Measurements from ENCODE around the gene DLX4.

The DLX4 gene

DNA sequence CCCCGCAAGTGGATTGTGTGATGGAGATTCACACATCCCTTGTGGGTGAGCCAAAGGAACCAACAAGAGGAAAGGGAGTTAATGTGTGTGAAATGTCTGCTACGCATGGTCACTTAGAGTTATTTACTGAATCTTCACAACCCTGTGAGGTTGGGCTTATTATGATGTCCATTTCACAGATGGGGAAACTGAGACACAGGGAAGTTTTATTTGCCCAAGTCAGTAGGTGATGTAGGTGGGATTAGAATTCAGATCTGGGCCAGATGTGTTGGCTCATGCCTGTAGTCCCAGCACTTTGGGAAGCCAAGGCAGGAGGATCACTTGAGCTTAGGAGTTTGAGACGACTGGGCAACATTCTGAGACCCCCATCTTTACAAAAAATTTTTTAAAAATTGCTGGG, 11.6 kb upstream of the DLX4 start:
- DNase-seq, result no peak
- TF ChIP-seq POLR2A (IDR thresholded peaks at IDR 0.05; ENCODE audit: low read length) (no peak), GATA1 (IDR thresholded peaks at IDR 0.05; ENCODE audit: low read depth, low read length) (no peak)

DNA sequence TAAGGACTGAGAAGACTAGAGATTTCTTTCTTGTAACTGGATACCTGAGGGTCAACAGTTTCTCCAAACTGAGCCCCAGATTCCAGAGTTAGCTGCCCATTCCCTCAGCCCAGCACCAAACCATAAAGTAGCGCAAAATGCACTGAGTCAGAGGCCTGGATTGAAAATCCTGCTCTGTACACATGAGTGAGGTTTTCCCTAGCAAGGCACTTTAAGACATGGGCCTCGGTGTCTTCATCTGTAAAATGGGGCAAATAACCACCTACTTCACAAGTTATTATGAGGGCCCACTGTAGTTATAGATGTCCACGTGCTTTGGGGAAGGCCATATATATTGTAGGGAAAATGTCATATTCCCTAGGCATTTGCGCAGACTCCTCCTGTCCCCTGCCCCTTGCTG, 10.3 kb upstream of the DLX4 start:
- DNase-seq, result no peak
- no peak for TF ChIP-seq POLR2A (IDR thresholded peaks at IDR 0.05; ENCODE audit: low read length)
- no peak for TF ChIP-seq GATA1 (IDR thresholded peaks at IDR 0.05; ENCODE audit: low read depth, low read length)

DNA sequence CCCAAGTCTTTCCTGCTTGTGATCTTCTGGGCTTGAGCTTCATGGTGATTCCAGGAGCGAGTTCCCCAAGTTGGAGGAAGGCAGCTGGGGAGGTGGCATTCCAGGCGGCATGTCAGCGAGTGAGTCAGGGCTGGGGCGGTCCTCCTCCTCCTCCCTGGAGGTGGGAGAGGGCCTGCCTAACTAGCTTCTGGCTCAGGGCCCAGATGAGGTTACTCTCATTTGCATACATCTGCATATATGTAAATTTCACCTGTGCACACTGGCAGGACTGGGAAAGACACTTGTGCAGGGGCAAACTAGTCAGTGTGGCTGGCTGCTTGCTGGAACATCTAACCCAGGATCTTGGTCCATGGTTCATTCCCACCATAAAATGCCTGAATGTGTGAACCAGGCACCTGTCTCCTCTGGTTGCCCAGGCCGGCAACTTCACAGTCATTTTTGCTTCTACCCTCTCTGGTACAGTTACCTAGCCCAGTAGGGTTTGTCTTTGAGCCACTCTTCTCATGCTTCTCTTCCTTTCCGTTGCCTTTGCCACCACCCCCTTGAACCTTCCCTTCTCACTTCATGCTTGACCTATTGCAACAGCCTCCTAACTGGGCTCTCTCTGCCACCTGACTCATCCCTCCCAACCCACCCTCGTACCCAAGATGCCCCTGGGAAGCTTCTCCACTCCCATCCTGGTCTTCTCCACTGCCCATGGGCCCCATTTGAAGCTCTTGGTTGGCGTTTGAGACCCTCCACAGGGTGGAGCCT, 9.6 kb upstream of the DLX4 start:
- no peak for DNase-seq
- TF ChIP-seq GATA1 (IDR thresholded peaks at IDR 0.05; ENCODE audit: low read depth, low read length), result no peak
- TF ChIP-seq POLR2A (IDR thresholded peaks at IDR 0.05; ENCODE audit: low read length), result no peak

DNA sequence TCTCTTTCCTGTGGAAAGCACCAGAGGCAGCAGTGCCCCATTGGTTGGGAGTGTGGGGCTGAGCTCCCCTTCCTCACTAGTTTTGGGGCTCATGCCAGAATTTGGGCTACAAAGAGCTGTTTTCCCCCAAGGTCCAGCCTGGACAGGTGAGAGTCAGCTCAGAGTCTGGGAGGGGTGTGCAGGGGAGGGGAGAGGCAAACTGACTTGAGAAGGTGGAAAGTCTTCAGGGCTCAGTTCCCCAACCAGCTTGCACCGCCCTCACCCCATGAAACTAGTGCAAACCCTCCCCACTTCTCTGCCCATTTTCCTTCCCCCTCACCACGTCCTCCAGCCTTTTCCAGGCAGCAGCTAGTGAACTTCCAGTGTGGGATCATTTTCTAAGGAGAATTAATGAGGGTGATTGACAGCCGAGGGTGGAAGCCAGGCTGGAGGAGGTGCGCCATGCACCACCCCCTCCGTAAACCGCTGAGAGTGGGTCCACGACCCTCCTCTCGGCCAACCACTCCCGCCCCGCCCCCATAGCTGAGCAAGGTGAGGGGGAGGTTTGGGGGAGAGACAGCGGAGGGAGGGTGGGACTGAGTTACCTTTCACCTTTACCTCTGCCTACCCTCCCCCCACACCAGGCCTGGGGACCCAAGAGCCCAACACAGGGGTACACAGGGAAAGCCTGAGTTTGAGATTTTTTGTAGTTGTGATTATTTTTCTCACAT, 6.2 kb upstream of the DLX4 start:
- no peak for DNase-seq
- TF ChIP-seq POLR2A (IDR thresholded peaks at IDR 0.05; ENCODE audit: low read length) (no peak), GATA1 (IDR thresholded peaks at IDR 0.05; ENCODE audit: low read depth, low read length) (no peak)

DNA sequence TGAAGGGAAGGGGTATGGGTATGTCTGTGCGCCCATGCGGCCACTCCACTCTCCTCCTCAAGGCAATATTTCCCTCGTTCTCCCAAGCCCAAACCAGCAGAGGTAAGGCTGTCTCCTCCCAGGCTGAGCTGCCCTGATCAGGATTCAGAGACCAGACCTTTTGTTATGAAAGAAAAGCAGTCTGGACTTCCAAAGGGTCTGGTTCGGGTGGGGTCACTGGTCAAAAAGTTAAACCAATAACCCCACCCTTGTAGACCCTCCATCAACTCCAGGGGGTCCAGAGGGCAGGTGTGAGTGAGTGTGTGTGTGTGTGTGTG, 5.7 kb upstream of the DLX4 start:
- DNase-seq, result no peak

DNA sequence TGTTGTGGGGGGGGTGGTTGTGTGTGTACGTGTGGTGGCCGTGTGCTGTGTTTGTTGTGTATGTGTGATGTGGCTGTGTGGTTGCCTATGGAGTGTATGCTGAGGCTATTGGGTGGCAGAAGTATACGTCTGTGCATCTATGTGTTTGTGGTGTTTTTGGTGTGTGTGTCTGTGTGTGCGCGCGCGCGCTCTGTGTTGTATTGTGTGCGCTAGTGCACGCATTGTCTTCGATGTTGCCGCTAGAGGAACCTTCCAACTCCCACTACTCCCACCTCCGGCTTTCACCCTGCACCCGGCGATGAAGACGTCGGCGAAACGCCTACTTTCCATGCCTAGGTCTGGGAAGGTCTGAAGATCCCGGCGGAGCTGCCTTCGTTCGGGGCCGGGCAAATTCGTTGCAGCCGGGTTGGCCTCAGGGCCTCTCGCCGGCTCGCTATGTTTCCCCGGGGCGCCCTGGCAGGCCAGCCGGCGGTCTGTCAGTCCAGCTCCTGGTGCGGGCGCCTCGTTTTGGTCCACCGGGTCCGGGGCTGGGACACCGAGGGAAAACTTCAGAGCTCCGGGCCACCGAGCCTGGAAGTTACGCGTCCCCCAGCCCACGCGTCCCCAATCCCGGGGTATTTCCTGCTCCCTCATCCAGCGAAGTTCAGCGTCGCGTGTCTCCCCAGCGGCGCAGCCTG, 5.2 kb upstream of the DLX4 start:
- no peak for TF ChIP-seq POLR2A (IDR thresholded peaks at IDR 0.05; ENCODE audit: low read length)
- no peak for TF ChIP-seq GATA1 (IDR thresholded peaks at IDR 0.05; ENCODE audit: low read depth, low read length)
- DNase-seq, result no peak

More for the DNA sequence above, 5.7 kb upstream of the DLX4 start:
- TF ChIP-seq POLR2A (IDR thresholded peaks at IDR 0.05; ENCODE audit: low read length), result no peak
- no peak for TF ChIP-seq GATA1 (IDR thresholded peaks at IDR 0.05; ENCODE audit: low read depth, low read length)

DNA sequence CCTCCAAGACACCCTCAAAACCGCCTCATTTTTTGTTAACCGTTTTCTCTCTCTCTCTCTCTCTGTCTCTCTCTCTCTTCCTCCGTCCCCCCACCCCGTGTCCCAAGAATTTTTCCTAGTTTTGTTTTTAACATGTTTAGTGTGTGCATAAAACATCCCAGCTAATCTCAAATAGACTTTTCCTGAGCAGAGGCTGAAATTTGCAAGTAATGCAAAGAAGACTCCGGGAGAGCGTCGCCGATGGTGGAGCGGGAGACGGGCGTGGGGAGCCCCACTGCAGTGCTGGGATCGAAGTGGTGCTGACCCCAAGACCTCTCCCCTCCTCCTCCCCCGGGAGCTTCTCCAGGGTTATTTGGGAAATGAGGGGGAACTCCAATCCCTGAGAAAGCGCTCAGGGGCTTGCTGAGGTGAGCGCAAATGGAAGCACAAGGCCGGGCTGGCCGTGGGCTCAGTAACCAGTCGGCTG, 4.7 kb upstream of the DLX4 start:
- DNase-seq, result no peak
- TF ChIP-seq GATA1 (IDR thresholded peaks at IDR 0.05; ENCODE audit: low read depth, low read length), result no peak
- no peak for TF ChIP-seq POLR2A (IDR thresholded peaks at IDR 0.05; ENCODE audit: low read length)

DNA sequence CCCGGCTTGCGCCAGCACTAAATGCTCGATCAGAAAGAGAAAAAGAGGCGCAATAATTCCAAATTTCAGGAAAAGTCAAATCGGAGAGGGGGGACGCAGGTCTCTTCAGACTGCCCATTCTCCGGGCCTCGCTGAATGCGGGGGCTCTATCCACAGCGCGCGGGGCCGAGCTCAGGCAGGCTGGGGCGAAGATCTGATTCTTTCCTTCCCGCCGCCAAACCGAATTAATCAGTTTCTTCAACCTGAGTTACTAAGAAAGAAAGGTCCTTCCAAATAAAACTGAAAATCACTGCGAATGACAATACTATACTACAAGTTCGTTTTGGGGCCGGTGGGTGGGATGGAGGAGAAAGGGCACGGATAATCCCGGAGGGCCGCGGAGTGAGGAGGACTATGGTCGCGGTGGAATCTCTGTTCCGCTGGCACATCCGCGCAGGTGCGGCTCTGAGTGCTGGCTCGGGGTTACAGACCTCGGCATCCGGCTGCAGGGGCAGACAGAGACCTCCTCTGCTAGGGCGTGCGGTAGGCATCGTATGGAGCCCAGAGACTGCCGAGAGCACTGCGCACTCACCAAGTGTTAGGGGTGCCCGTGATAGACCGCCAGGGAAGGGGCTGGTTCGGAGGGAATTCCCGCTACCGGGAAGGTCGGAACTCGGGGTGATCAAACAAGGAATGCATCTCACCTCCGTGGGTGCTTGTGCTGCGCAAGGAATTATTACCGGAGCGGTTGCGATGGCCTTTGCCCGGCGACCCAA, 4.0 kb upstream of the DLX4 start:
- TF ChIP-seq POLR2A (IDR thresholded peaks at IDR 0.05; ENCODE audit: low read length), result no peak
- no peak for TF ChIP-seq GATA1 (IDR thresholded peaks at IDR 0.05; ENCODE audit: low read depth, low read length)
- no peak for DNase-seq

DNA sequence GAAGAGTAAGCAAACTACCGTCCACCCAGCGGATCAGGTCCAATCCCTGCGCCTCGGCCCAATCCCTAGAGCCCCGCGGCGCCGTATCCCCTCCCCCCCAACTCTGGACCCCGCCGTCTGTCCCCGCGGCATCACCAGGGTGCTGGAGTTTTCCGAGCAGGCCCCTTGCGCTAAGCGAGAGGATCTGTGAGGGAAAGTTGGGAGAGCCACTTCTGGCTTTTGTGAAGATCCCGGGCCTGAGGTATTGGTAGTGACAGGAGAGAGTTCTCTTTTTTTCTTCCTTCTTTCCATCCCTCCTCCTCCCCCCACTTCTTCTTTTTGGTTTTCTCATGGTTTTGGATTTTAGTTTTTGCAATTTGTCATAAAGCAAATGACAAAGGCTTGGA, 3.5 kb upstream of the DLX4 start:
- TF ChIP-seq POLR2A (IDR thresholded peaks at IDR 0.05; ENCODE audit: low read length), result no peak
- TF ChIP-seq GATA1 (IDR thresholded peaks at IDR 0.05; ENCODE audit: low read depth, low read length), result no peak
- DNase-seq, result no peak

DNA sequence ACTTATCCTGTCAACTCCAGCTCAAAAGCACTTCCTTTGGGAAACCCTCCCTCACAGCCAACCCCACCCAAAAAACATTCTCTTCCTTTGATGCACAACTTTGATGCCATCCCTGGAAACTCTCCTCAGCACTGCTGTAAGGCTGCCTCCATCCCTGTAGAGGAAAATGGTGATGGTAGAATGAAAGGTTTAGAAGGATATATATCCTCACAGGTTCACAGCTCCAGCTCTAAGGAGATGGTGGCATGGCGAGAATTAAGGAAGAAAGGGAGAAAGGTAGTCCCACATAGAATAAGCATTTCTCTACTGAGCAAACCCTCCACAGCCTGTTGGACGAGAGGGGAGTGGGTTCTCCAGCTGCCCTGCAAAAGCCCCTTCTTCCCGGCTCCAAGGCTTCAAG, 2.2 kb upstream of the DLX4 start:
- DNase-seq, result no peak
- TF ChIP-seq GATA1 (IDR thresholded peaks at IDR 0.05; ENCODE audit: low read depth, low read length), result no peak
- no peak for TF ChIP-seq POLR2A (IDR thresholded peaks at IDR 0.05; ENCODE audit: low read length)

DNA sequence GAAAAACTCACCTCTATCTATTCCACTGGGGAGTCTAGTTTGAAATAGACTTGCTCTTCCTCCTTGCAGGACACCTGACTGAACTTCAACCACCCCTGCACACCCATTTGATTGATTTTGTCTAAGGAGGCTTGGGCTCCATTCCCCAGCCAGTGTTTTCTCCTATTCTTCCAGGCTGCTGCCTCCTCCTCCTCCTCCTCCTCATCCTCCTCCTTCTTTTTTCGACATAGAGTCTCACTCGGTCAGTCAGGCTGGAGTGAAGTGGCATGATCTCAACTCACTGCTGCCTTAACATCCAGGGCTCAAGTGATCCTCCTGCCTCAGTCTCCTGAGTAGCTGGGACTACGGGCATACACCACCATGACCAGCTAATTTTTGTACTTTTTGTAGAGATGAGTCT, 1.8 kb upstream of the DLX4 start:
- TF ChIP-seq POLR2A (IDR thresholded peaks at IDR 0.05; ENCODE audit: low read length) (no peak), GATA1 (IDR thresholded peaks at IDR 0.05; ENCODE audit: low read depth, low read length) (no peak)
- DNase-seq, result no peak

DNA sequence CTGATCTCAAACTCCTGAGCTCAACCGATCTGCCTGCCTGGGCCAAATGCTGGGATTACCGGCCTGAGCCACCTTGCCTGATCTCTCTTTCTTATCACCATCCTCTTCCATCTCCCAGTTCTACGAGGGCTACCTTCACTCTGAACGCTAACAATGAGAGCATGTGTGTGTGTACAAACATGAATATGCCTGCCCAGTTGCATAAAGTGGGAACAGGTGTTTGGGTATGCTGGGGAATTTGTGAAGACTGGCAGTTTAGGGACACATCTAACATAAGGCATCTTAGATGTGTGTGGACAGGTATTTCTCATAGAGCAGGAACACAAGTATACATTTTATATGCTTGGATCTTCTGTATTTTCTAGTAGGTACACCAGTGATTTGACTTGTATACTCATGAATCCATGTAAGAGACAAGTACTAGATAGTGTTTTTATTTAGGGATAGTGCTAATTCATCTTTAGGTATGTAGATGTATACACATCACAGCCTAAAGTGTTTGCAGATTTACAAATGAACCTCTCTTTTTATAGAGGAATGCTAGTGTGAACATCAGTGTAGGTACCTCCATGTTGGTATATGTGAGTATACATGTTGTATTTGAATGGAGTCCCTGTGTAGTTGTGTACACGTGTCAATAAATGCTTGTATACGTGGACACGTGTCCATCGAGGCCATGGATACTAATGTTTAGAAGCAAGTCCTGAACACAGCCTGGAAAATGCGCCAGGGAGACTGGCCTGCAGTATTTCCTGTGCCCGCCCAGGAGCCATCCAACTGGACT, 1.2 kb upstream of the DLX4 start:
- no peak for TF ChIP-seq GATA1 (IDR thresholded peaks at IDR 0.05; ENCODE audit: low read depth, low read length)
- no peak for TF ChIP-seq POLR2A (IDR thresholded peaks at IDR 0.05; ENCODE audit: low read length)
- DNase-seq, result no peak

DNA sequence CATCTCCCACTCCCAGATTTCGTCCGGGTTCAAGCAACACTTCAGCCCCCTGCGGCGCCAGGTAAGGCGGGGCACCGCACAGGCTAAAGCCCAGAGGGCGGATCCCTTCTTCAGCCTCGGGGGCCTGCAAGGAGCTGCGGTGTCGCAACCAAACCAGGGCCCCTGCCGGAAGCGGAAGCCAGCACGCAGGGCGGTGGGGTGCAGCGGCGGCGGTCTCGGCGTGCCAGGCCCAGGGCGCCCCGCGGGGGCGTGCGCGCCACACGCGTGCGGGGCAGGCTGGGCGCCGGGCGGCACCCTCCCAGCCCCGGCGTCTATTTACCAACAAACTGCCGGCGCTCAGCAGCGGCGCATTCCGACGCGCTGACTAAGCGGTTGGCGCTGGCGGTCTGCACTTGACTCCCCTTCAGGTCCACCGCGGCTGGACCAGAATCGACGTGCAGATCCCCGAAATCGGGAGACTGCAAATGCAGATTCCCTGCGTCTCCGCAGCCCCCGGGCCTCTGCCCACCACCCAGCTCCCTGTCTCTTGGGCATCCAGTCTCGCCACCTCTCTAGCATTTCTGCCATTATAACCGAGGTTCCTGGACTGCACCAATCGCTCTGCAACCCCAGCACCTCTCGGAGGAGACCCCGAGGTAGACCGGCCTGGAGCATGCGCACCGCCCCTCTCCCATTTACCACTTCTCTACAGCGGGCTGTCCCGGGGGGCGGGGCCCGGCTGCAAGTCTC, 421 bp upstream of the DLX4 start:
- TF ChIP-seq GATA1 (IDR thresholded peaks at IDR 0.05; ENCODE audit: low read depth, low read length), result no peak
- no peak for TF ChIP-seq POLR2A (IDR thresholded peaks at IDR 0.05; ENCODE audit: low read length)
- DNase-seq, result peak; percentile 24 to 34
